Gastroesophageal sphincter (tissue), 4 donors: ENCODE data around the gene HMGCS2. TPM values are rescaled to one million over a fixed set of nuclear protein-coding genes. Genes with fewer than 3 reads are reported as not detected.

ENCODE experiments used
- ATAC-seq: fragments of 150-250 bp; one replicate; pipeline ENCODE4 v1.9.1; 2016; ENCODE audit warnings: mild to moderate bottlenecking, moderate library complexity
- H3K27ac ChIP-seq, 4 donors: fragments of 200-600 bp; sonication (generic) in 3 of 4; 1 replicate in 3 of 4; 2 replicates in 1 of 4; pipeline ENCODE4 v1.5.1; 2016 to 2019
- H3K27me3 ChIP-seq: fragments of 200-600 bp; sonication (generic); one replicate; pipeline ENCODE4 v1.5.1; 2019
- H3K36me3 ChIP-seq, 2 donors: fragments of 200-600 bp; sonication (generic); one replicate each; pipeline ENCODE4 v1.5.1; 2019; ENCODE audit warnings: control low read depth in 1 of 2
- H3K4me1 ChIP-seq, 3 donors: fragments of 200-600 bp; sonication (generic); 1 replicate in 2 of 3; 2 replicates in 1 of 3; pipeline ENCODE4 v1.5.1; 2016 to 2019; ENCODE audit warnings: control low read depth in 2 of 3
- H3K4me3 ChIP-seq, 2 donors: fragments of 200-600 bp; sonication (generic); one replicate each; pipeline ENCODE4 v1.5.1; 2019; ENCODE audit warnings: mild to moderate bottlenecking in 1 of 2, moderate library complexity in 1 of 2
- H3K9me3 ChIP-seq, 3 donors: fragments of 200-600 bp; sonication (generic); one replicate each; pipeline ENCODE4 v1.5.1; 2017 to 2019; ENCODE audit warnings: control low read depth in 2 of 3
- EP300 ChIP-seq: sonication (generic); formaldehyde crosslinking; IDR thresholded peaks from one replicate; pipeline ENCODE4 v1.6.1; 2017; ENCODE audit warnings: antibody characterized with exemption, mild to moderate bottlenecking
- POLR2A ChIP-seq, 2 donors: fragments of 450-650 bp; IDR thresholded peaks; one replicate each; pipeline ENCODE4 v1.6.1; 2017; ENCODE audit warnings: antibody characterized with exemption in 2 of 2, mild to moderate bottlenecking in 2 of 2, moderate library complexity in 1 of 2
- POLR2AphosphoS5 ChIP-seq: sonication (generic); formaldehyde crosslinking; IDR thresholded peaks from one replicate; pipeline ENCODE4 v1.6.1; 2017; ENCODE audit warnings: antibody characterized with exemption
- WGBS, 2 donors: methylation state at CpG; one replicate each; pipeline ENCODE4 v1.1.5; 2018; ENCODE audit warnings: low coverage in 1 of 2; 5-methylcytosine and 5-hydroxymethylcytosine counted together
- total RNA-seq, 4 donors: library from RNA; depleted of rRNA; stranded (reverse); fragments of >200 nt; gene quantifications; one replicate each; pipeline ENCODE4 v1.1.0, GENCODE V29; 2016
- TF ChIP-seq, protein P1 (sequence below), 4 experiments: fragments of 200-600 bp in 2 of 4; fragments of 450-650 bp in 2 of 4; sonication (generic) in 1 of 4; IDR thresholded peaks; one replicate each; pipeline ENCODE4 v1.5.1; 2017 to 2019; ENCODE audit warnings: antibody characterized with exemption in 4 of 4, mild to moderate bottlenecking in 2 of 4, moderate library complexity in 2 of 4

HMGCS2 gene
- total RNA-seq, 4 donors from 2014 or later = 0.15 to 3.4 TPM; not detected in 2

DNA sequence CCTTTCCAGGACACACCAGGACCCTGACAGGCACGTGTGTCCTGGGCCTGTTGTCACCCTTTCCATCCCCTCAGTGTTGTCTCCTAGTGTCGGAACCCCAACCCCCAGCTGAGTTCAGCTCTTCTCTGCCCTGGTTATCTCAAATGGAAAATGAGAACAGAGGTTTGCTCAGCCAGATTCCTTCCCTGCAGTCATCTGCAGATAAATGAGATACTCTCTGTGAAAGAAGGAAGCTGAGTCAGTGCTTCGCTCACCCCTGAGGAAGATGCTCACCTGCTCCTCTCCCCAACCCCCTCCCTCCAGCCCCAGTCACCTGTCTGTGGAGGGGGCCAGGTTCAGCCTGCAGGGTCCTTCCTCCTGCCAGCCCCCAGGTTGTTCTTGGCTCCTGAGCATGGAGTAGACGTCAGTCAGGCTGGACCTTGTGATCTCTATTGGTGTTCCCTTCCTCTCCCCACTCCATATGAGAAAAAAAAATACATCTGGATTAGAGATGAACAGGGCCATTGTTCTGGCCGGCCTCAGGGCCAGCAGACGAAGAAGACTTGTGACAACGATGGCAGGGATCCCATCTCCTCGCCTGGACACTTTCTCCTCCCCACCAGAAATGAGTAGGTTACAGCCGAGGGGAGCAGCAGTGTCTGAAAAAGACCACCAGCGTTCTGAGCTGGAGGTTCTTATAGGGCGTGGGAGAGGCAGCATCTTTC is 36.1 kb downstream of the HMGCS2 start:
- Histone ChIP-seq H3K27me3 (no peaks in the 10 kb centered on the region), H3K4me1 (peaks cover 0 to 3% (median 0%) of the 10 kb centered on the region in 3 donors), H3K27ac (no peak overlapping the region), H3K4me3 (no peak overlapping the region), H3K9me3 (no peaks in the 10 kb centered on the region), H3K36me3 (peaks cover 0 to 91% of the 10 kb centered on the region in 2 donors)
- TF ChIP-seq EP300 = no peak
- TF ChIP-seq, protein P1, sequence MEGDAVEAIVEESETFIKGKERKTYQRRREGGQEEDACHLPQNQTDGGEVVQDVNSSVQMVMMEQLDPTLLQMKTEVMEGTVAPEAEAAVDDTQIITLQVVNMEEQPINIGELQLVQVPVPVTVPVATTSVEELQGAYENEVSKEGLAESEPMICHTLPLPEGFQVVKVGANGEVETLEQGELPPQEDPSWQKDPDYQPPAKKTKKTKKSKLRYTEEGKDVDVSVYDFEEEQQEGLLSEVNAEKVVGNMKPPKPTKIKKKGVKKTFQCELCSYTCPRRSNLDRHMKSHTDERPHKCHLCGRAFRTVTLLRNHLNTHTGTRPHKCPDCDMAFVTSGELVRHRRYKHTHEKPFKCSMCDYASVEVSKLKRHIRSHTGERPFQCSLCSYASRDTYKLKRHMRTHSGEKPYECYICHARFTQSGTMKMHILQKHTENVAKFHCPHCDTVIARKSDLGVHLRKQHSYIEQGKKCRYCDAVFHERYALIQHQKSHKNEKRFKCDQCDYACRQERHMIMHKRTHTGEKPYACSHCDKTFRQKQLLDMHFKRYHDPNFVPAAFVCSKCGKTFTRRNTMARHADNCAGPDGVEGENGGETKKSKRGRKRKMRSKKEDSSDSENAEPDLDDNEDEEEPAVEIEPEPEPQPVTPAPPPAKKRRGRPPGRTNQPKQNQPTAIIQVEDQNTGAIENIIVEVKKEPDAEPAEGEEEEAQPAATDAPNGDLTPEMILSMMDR (IDR thresholded peaks at IDR 0.05) = no peak
- no peak for TF ChIP-seq POLR2A (IDR thresholded peaks at IDR 0.05)
- TF ChIP-seq POLR2AphosphoS5 = no peak
- 89 to 92% methylated on average over 2 to 9 of the region's 11 CpGs for WGBS, 2 donors
- ATAC-seq = no peak

- Histone ChIP-seq H3K27me3 (no peaks in the 10 kb centered on the region), H3K36me3 (peaks cover 0 to 89% of the 10 kb centered on the region in 2 donors), H3K9me3 (no peaks in the 10 kb centered on the region), H3K27ac (no peak overlapping the region), H3K4me3 (no peak overlapping the region), H3K4me1 (no peaks in the 10 kb centered on the region)
- 86 to 91% methylated on average over 2 to 4 of the region's 6 CpGs for WGBS, 2 donors
- TF ChIP-seq POLR2A (IDR thresholded peaks at IDR 0.05) = no peak
- TF ChIP-seq, protein P1 (IDR thresholded peaks at IDR 0.05) = no peak
- no peak for TF ChIP-seq EP300
- no peak for TF ChIP-seq POLR2AphosphoS5
- ATAC-seq = no peak
These were observed 36.8 kb downstream of the HMGCS2 start for GRCh38 chr1:119731741-119732430.

- no peak overlapping the region for H3K4me3 ChIP-seq
- ATAC-seq = no peak
- H3K9me3 ChIP-seq = no peaks in the 10 kb centered on the region
- H3K27me3 ChIP-seq = no peaks in the 10 kb centered on the region
- H3K36me3 ChIP-seq = peaks cover 0 to 88% of the 10 kb centered on the region in 2 donors
- WGBS, 2 donors = 89 to 97% methylated on average over 3 to 5 of the region's 5 CpGs
- H3K4me1 ChIP-seq = no peaks in the 10 kb centered on the region
- no peak overlapping the region for H3K27ac ChIP-seq
- TF ChIP-seq POLR2A (IDR thresholded peaks at IDR 0.05) (no peak), POLR2AphosphoS5 (no peak), EP300 (no peak)
- TF ChIP-seq, protein P1 (IDR thresholded peaks at IDR 0.05) = no peak
These were observed 37.6 kb downstream of the HMGCS2 start for GRCh38 chr1:119731060-119731459.

- TF ChIP-seq POLR2AphosphoS5 = no peak
- no peak for TF ChIP-seq EP300
- TF ChIP-seq, protein P1 (IDR thresholded peaks at IDR 0.05) = no peak
- ATAC-seq = no peak
- no peaks in the 10 kb centered on the region for H3K9me3 ChIP-seq
These were observed 39.7 kb downstream of the HMGCS2 start for GRCh38 chr1:119729044-119729443.

GRCh38 chr1:119727991-119728390 is 40.7 kb downstream of the HMGCS2 start:
- ATAC-seq = no peak
- H3K27ac ChIP-seq = no peak overlapping the region
- H3K36me3 ChIP-seq = peaks cover 0 to 91% of the 10 kb centered on the region in 2 donors
- H3K4me3 ChIP-seq = no peak overlapping the region
- 67 to 73% methylated on average over 1 of the region's 1 CpG for WGBS, 2 donors
- no peaks in the 10 kb centered on the region for H3K9me3 ChIP-seq
- no peaks in the 10 kb centered on the region for H3K4me1 ChIP-seq
- TF ChIP-seq POLR2AphosphoS5 = no peak
- TF ChIP-seq EP300 = no peak
- no peak for TF ChIP-seq POLR2A (IDR thresholded peaks at IDR 0.05)
- TF ChIP-seq, protein P1 (IDR thresholded peaks at IDR 0.05) = no peak
- no peaks in the 10 kb centered on the region for H3K27me3 ChIP-seq

More at GRCh38 chr1:119729044-119729443, 39.7 kb downstream of the HMGCS2 start:
- no peaks in the 10 kb centered on the region for H3K27me3 ChIP-seq
- peaks cover 0 to 85% of the 10 kb centered on the region in 2 donors for H3K36me3 ChIP-seq
- H3K27ac ChIP-seq = no peak overlapping the region
- H3K4me1 ChIP-seq = no peaks in the 10 kb centered on the region
- no peak overlapping the region for H3K4me3 ChIP-seq
